Pancreas (tissue), 10 donors: Measurements from ENCODE around the gene KCNQ1OT1. TPM values are rescaled to one million over a fixed set of nuclear protein-coding genes. Genes with fewer than 3 reads are reported as not detected.
A peak's percentile ranks its signal among the peaks of the same experiment; 100 is the strongest.

Experiments
- ATAC-seq, 4 donors: fragments of 200-7000 bp; cut with Tn5 transposase; one replicate each; pipeline versions ENCODE4 v1.8.0 to v1.9.1; 2020; ENCODE audit warnings: mild to moderate bottlenecking in 4 of 4, moderate library complexity in 4 of 4
- DNase-seq, 6 donors: peaks; one replicate each; pipeline ENCODE4 v3.0.0-alpha.2; 2020
- FAIRE-seq: peaks from 2 replicates; lab custom pipeline; 2012; peaks lifted over from hg19 to GRCh38; lab: Jason Lieb, UNC
- H3K27ac ChIP-seq, 4 donors: fragments of 200-600 bp; sonication (generic); 1 replicate in 3 of 4; 2 replicates in 1 of 4; pipeline versions ENCODE4 v1.5.0 to v1.8.0; 2020
- H3K27me3 ChIP-seq, 4 donors: fragments of 200-600 bp; one replicate each; pipeline ENCODE4 v1.8.0; 2021
- H3K36me3 ChIP-seq, 3 donors: fragments of 200-600 bp; sonication (generic) in 1 of 3; one replicate each; pipeline versions ENCODE4 v1.5.0 to v1.8.0; 2020 to 2021
- H3K4me1 ChIP-seq, 3 donors: fragments of 200-600 bp; one replicate each; pipeline ENCODE4 v1.8.0; 2021
- H3K4me3 ChIP-seq, 4 donors: fragments of 200-600 bp; sonication (generic) in 2 of 4; one replicate each; pipeline versions ENCODE4 v1.5.0 to v1.8.0; 2020 to 2021
- H3K9me3 ChIP-seq, 4 donors: fragments of 200-600 bp; one replicate each; pipeline ENCODE4 v1.8.0; 2021
- WGBS, 2 donors: extraction: QIAGEN DNeasy Blood & Tissue Kit; methylation state at CpG; one replicate each; pipeline ENCODE4 v1.1.7; 2013; 5-methylcytosine and 5-hydroxymethylcytosine counted together
- intact Hi-C, 3 donors: fragments of 100-400 bp; cut with DNase I; formaldehyde crosslinking; loops; one replicate each; pipeline versions ENCODE4 v1.11.1 to v1.14.2; 2022
- polyA plus RNA-seq, 2 donors: library from polyadenylated mRNA; stranded (reverse); fragments of 200-250 nt; gene quantifications; one replicate each; pipeline ENCODE4 v1.2.3, GENCODE V29; 2013
- total RNA-seq, 6 donors: library from RNA; stranded (reverse); fragmentation: NEBNext Ultra II Directional in 4 of 6; extraction: Animal tissue kit (Norgen Biotek cat#: 25700) in 4 of 6; gene quantifications; one replicate each; pipeline versions ENCODE4 v1.2.1 to v1.2.4, GENCODE V29; 2021 to 2023
- TF ChIP-seq, protein P1 (sequence below), 4 donors: fragments of 200-600 bp; sonication (generic) in 3 of 4; IDR thresholded peaks; one replicate each; pipeline versions ENCODE4 v1.5.0 to v1.8.0; 2021; ENCODE audit warnings: antibody characterized with exemption in 4 of 4
- donor health status: healthy with polysubstance abuse.
- donor health status: DM: no; HTN: no; CAD: no; lungs with moderate emphysema.
- donor health status: DM: no; HTN: no; CAD: no.
- donor health status: control.
- donor health status: control.
- donor health status: Bipolar disorder and iron deficiency.
- donor health status: DM: yes; HTN: yes; CAD: no.
- donor health status: DM: no; HTN: no; CAD: no.
- donor health status: DM: no; HTN: no; CAD: no.
- donor health status: DM: yes; HTN: yes; CAD: no.

KCNQ1OT1 gene
- total and polyA plus RNA-seq, 8 donors, result 0.31 to 1.9 (median 1.4) TPM

DNA sequence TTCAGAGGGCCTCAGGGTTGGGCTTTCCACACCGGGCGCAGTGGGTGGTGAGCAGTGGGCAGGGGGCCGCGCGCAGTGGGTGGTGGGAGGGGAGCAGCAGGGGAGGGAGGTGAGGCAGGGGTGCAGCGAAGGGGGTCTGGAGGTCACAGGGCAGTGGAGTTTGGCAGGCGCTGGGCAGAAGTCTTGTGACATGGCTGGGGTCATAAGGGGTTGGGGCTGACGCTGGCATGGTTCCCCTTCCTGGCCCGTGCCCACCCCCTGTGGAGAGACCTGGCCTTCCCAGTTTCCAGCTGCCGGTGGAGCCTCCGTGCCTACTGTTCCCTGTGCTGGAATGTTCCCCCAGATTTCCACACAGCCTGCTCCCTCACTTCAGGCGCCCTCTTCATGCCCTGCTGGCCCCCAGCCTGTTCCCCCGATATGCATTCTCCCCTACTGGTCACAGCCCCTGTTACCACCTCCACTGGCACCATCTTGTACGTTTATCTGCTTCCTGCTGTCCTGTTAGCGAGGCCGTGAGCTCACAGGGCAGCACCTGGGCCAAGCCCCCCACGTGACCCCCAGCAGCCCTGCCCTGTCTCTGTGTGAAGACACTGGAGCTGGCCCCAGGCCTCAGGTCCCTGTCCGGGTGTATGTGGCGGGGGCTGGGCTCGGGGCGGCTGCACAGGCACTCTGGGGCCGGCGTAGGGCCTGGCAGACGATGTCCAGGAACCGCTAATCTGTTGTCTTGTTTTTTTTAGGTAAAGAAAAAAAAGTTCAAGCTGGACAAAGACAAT is 111.6 kb downstream of the KCNQ1OT1 start:
- FAIRE-seq, result no peak
- WGBS, 2 donors, result 94 to 95% methylated on average over 25 of the region's 25 CpGs
- H3K4me1 ChIP-seq, result no peaks in the 10 kb centered on the region

DNA sequence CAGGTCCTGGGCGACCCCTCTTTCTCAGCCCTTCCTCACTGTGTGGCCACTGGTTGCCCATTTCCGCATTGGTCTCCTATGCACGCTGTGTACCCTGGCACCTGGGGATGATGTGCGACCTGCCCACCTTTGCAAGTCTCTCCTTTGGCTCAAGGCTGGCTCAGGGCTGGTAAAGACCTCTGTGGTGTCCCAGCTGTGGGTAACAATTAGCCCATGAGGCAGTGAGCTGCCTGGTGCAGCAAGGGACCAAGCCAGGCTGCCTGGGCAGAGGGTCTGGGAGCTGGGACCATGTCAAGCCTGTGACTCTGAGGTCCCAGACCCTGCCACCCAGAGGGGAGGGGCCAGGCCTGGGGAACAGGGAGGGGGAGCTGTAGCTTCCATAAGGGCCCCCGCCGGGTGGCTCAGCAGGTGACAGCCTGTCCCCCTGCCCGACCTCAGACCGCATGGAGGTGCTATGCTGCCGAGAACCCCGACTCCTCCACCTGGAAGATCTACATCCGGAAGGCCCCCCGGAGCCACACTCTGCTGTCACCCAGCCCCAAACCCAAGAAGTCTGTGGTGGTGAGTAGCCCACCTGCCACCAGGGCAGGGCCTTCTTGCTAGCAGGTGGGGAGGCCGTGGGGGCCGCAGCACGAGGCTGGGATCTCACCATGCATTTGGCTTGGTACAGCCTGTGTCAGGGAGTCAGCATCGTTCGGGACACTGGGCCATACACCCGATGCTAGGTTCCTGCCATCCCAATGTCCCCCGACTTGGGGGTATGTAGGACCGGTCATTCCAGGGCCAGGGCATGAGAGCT is 112.5 kb downstream of the KCNQ1OT1 start:
- WGBS, 2 donors, result 96 to 97% methylated on average over 20 of the region's 20 CpGs
- Histone ChIP-seq H3K4me3 (no peak overlapping the region), H3K27ac (no peak overlapping the region), H3K9me3 (no peaks in the 10 kb centered on the region), H3K36me3 (peaks cover 0 to 15% (median 0%) of the 10 kb centered on the region in 3 donors), H3K27me3 (no peaks in the 10 kb centered on the region), H3K4me1 (no peaks in the 10 kb centered on the region)
- no peak for ATAC-seq
- TF ChIP-seq, protein P1, sequence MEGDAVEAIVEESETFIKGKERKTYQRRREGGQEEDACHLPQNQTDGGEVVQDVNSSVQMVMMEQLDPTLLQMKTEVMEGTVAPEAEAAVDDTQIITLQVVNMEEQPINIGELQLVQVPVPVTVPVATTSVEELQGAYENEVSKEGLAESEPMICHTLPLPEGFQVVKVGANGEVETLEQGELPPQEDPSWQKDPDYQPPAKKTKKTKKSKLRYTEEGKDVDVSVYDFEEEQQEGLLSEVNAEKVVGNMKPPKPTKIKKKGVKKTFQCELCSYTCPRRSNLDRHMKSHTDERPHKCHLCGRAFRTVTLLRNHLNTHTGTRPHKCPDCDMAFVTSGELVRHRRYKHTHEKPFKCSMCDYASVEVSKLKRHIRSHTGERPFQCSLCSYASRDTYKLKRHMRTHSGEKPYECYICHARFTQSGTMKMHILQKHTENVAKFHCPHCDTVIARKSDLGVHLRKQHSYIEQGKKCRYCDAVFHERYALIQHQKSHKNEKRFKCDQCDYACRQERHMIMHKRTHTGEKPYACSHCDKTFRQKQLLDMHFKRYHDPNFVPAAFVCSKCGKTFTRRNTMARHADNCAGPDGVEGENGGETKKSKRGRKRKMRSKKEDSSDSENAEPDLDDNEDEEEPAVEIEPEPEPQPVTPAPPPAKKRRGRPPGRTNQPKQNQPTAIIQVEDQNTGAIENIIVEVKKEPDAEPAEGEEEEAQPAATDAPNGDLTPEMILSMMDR (IDR thresholded peaks at IDR 0.05), result no peak
- peak in 3 of 6 donors; percentile 12 to 70 (median 47) for DNase-seq
- FAIRE-seq, result no peak
- intact Hi-C loops, result no loop called here

More for the DNA sequence above, 111.6 kb downstream of the KCNQ1OT1 start:
- Histone ChIP-seq H3K27me3 (no peaks in the 10 kb centered on the region), H3K27ac (no peak overlapping the region), H3K4me3 (no peak overlapping the region), H3K9me3 (no peaks in the 10 kb centered on the region), H3K36me3 (peaks cover 0 to 18% (median 0%) of the 10 kb centered on the region in 3 donors)
- no peak for ATAC-seq
- intact Hi-C loops, result no loop called here
- peak in 4 of 6 donors; percentile 6 to 62 (median 30) for DNase-seq
- TF ChIP-seq, protein P1 (IDR thresholded peaks at IDR 0.05), result no peak

DNA sequence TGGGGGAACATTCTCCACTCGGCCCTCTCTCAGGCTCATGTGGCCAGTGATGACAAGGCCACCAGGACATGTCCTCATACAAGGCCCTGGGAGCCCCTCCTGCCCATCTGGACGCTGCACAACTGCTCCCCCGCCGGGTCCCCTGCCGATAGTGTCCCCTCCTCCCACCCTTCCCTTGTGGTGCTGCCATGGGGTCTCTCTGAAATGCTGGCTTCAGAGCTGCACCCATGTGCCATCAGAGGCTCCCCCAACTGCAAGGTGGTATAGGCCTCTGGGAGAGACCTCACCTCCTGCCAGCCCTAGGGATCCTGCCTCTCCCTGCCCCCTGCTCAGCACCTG is 113.0 kb downstream of the KCNQ1OT1 start:
- no peak overlapping the region for H3K4me3 ChIP-seq
- TF ChIP-seq, protein P1 (IDR thresholded peaks at IDR 0.05), result no peak
- intact Hi-C loops, result no loop called here
- ATAC-seq, result no peak
- no peaks in the 10 kb centered on the region for H3K9me3 ChIP-seq
- 88% methylated on average over 5 of the region's 5 CpGs for WGBS, 2 donors
- no peak overlapping the region for H3K27ac ChIP-seq
- no peaks in the 10 kb centered on the region for H3K4me1 ChIP-seq
- H3K36me3 ChIP-seq, result peaks cover 0 to 9% (median 0%) of the 10 kb centered on the region in 3 donors
- FAIRE-seq, result no peak
- no peaks in the 10 kb centered on the region for H3K27me3 ChIP-seq
- peak in 3 of 6 donors; percentile 8 to 36 (median 10) for DNase-seq

DNA sequence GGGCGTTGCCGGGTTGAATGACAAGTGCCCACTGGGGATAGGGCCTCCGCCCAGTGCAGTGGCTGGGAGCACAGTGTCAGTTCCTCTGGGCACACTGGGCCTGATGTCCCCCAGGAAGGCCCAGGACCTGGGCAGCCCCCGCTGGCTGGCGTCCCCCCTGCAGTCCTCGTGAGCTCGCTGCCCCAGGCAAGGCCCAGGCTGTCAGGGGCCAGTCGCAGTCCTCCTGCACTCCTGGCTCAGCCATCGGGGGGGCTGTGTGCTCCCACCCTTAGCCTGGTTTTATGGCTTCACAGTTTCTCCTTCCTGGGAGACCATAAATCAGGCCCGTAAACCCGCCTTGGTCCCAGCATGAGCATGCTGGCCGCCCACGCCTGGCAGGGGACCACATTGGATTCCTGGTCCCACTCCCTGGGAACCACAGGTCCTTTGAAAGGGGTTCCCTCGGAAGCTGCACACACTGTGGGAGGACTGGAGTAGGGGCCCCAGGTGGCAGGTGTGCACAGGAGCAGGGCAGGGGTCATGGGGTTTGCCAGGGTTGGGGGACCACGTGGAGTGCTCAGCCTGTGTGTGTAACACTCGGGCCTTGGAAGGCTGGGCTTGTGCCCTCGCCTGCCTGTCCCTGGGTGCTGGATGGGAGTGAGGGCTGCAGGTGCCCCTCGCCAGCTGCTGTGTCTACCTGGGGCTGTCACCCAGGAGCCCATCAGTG is 113.6 kb downstream of the KCNQ1OT1 start:
- Histone ChIP-seq H3K36me3 (peaks cover 0 to 4% (median 0%) of the 10 kb centered on the region in 3 donors), H3K27ac (no peak overlapping the region), H3K27me3 (no peaks in the 10 kb centered on the region), H3K4me3 (no peak overlapping the region), H3K9me3 (no peaks in the 10 kb centered on the region), H3K4me1 (no peaks in the 10 kb centered on the region)
- intact Hi-C loops, result no loop called here
- ATAC-seq (no peak), FAIRE-seq (no peak), DNase-seq (peak in 3 of 6 donors; percentile 8 to 66 (median 54))
- 93 to 94% methylated on average over 18 of the region's 18 CpGs for WGBS, 2 donors
- TF ChIP-seq, protein P1 (IDR thresholded peaks at IDR 0.05), result no peak
